Breast epithelium (tissue), 4 donors: ENCODE measurements around the gene RALGAPA1. TPM values are rescaled to one million over a fixed set of nuclear protein-coding genes. Genes with fewer than 3 reads are reported as not detected.

Experiments
- DNase-seq, 2 donors: peaks; one replicate each; pipeline ENCODE4 v3.0.0-alpha.2; 2019; ENCODE audit warnings: low spot score in 2 of 2
- H3K27ac ChIP-seq, 2 donors: fragments of 200-600 bp; sonication (generic) in 1 of 2; one replicate each; pipeline ENCODE4 v1.5.1; 2016 to 2019; ENCODE audit warnings: mild to moderate bottlenecking in 1 of 2
- H3K27me3 ChIP-seq, 2 donors: fragments of 200-600 bp; sonication (generic) in 1 of 2; one replicate each; pipeline versions ENCODE4 v1.5.1 to v1.6.0; 2017 to 2019; ENCODE audit warnings: control low read depth in 1 of 2, mild to moderate bottlenecking in 1 of 2
- H3K36me3 ChIP-seq: fragments of 200-600 bp; one replicate; pipeline ENCODE4 v1.5.1; 2019
- H3K4me1 ChIP-seq, 2 donors: fragments of 200-600 bp; sonication (generic); one replicate each; pipeline ENCODE4 v1.5.1; 2016 to 2019; ENCODE audit warnings: control low read depth in 1 of 2
- H3K4me3 ChIP-seq, 3 donors: fragments of 200-600 bp; sonication (generic); 1 replicate in 2 of 3; 2 replicates in 1 of 3; pipeline ENCODE4 v1.5.1; 2016 to 2019; ENCODE audit warnings: mild to moderate bottlenecking in 3 of 3, moderate library complexity in 2 of 3
- H3K9me3 ChIP-seq, 2 donors: fragments of 200-600 bp; sonication (generic) in 1 of 2; one replicate each; pipeline ENCODE4 v1.5.1; 2016 to 2019; ENCODE audit warnings: control low read depth in 1 of 2
- CTCF ChIP-seq, 3 donors: fragments of 450-650 bp; IDR thresholded peaks; one replicate each; pipeline ENCODE4 v1.5.1; 2016 to 2017; ENCODE audit warnings: antibody characterized with exemption in 3 of 3, mild to moderate bottlenecking in 3 of 3, moderate library complexity in 3 of 3
- POLR2A ChIP-seq: fragments of 450-650 bp; IDR thresholded peaks from one replicate; pipeline ENCODE4 v1.6.1; 2016; ENCODE audit warnings: antibody characterized with exemption, mild to moderate bottlenecking, moderate library complexity
- POLR2AphosphoS5 ChIP-seq, 3 donors: sonication (generic); formaldehyde crosslinking; IDR thresholded peaks; one replicate each; pipeline ENCODE4 v1.6.1; 2017; ENCODE audit warnings: antibody characterized with exemption in 3 of 3
- intact Hi-C: fragments of 100-400 bp; cut with DNase I; formaldehyde crosslinking; loops from one replicate; pipeline ENCODE4 v1.15.1; 2023; ENCODE audit warnings: low total_unique reads
- total RNA-seq, 3 donors: library from RNA; depleted of rRNA; stranded (reverse); fragments of >200 nt; gene quantifications; one replicate each; pipeline ENCODE4 v1.1.0, GENCODE V29; 2016

The RALGAPA1 gene
- total RNA-seq, 3 donors from 2014 or later, result 52.2 to 136 (median 103) TPM

- DNase-seq, result no peak
- H3K27ac ChIP-seq, result no peak overlapping the region
- H3K36me3 ChIP-seq, result no peaks in the 10 kb centered on the region
- H3K9me3 ChIP-seq, result no peaks in the 10 kb centered on the region
- intact Hi-C loops, result no loop called here
- TF ChIP-seq POLR2A (no peak), CTCF (IDR thresholded peaks at IDR 0.05) (no peak), POLR2AphosphoS5 (IDR thresholded peaks at IDR 0.05) (no peak)
- no peaks in the 10 kb centered on the region for H3K27me3 ChIP-seq
- H3K4me1 ChIP-seq, result no peaks in the 10 kb centered on the region
- no peak overlapping the region for H3K4me3 ChIP-seq
Measured at GRCh38 chr14:35557221-35557747, 251.8 kb downstream of the RALGAPA1 start.

- TF ChIP-seq POLR2A (no peak), POLR2AphosphoS5 (IDR thresholded peaks at IDR 0.05) (no peak), CTCF (IDR thresholded peaks at IDR 0.05) (no peak)
- no peak for DNase-seq
- Histone ChIP-seq H3K4me3 (no peak overlapping the region), H3K9me3 (no peaks in the 10 kb centered on the region), H3K27ac (no peak overlapping the region), H3K27me3 (no peaks in the 10 kb centered on the region), H3K36me3 (no peaks in the 10 kb centered on the region), H3K4me1 (no peaks in the 10 kb centered on the region)
- intact Hi-C loops, result no loop called here
Measured at GRCh38 chr14:35556548-35556947, 252.5 kb downstream of the RALGAPA1 start.

- no peaks in the 10 kb centered on the region for H3K9me3 ChIP-seq
- intact Hi-C loops, result no loop called here
- H3K27me3 ChIP-seq, result no peaks in the 10 kb centered on the region
- H3K4me3 ChIP-seq, result no peak overlapping the region
- TF ChIP-seq POLR2AphosphoS5 (IDR thresholded peaks at IDR 0.05) (no peak), POLR2A (no peak)
- no peak overlapping the region for H3K27ac ChIP-seq
- H3K4me1 ChIP-seq, result no peaks in the 10 kb centered on the region
- no peak for DNase-seq
- H3K36me3 ChIP-seq, result no peaks in the 10 kb centered on the region
Measured at GRCh38 chr14:35553808-35554207, 255.3 kb downstream of the RALGAPA1 start.

- H3K4me1 ChIP-seq, result no peaks in the 10 kb centered on the region
- H3K36me3 ChIP-seq, result no peaks in the 10 kb centered on the region
- no peaks in the 10 kb centered on the region for H3K27me3 ChIP-seq
- intact Hi-C loops, result no loop called here
- H3K9me3 ChIP-seq, result no peaks in the 10 kb centered on the region
- DNase-seq, result no peak
- H3K4me3 ChIP-seq, result no peak overlapping the region
- no peak overlapping the region for H3K27ac ChIP-seq
- TF ChIP-seq POLR2A (no peak), CTCF (IDR thresholded peaks at IDR 0.05) (no peak), POLR2AphosphoS5 (IDR thresholded peaks at IDR 0.05) (no peak)
Measured at GRCh38 chr14:35551081-35551480, 258.0 kb downstream of the RALGAPA1 start.

- no peak overlapping the region for H3K27ac ChIP-seq
- no peaks in the 10 kb centered on the region for H3K4me1 ChIP-seq
- intact Hi-C loops, result no loop called here
- TF ChIP-seq POLR2AphosphoS5 (IDR thresholded peaks at IDR 0.05) (no peak), CTCF (IDR thresholded peaks at IDR 0.05) (no peak), POLR2A (no peak)
- no peak overlapping the region for H3K4me3 ChIP-seq
- DNase-seq, result no peak
- H3K36me3 ChIP-seq, result no peaks in the 10 kb centered on the region
- no peaks in the 10 kb centered on the region for H3K27me3 ChIP-seq
- no peaks in the 10 kb centered on the region for H3K9me3 ChIP-seq
Measured at GRCh38 chr14:35549551-35549950, 259.5 kb downstream of the RALGAPA1 start.

GRCh38 chr14:35543006-35543405 lies 266.1 kb downstream of the RALGAPA1 start:
- DNase-seq, result no peak
- Histone ChIP-seq H3K4me1 (no peaks in the 10 kb centered on the region), H3K27me3 (no peaks in the 10 kb centered on the region), H3K36me3 (no peaks in the 10 kb centered on the region), H3K4me3 (no peak overlapping the region), H3K27ac (no peak overlapping the region), H3K9me3 (no peaks in the 10 kb centered on the region)
- TF ChIP-seq POLR2A, result no peak
- no peak for TF ChIP-seq POLR2AphosphoS5 (IDR thresholded peaks at IDR 0.05)
- intact Hi-C loops, result no loop called here
